HG03095 (cell line): ENCODE results near the gene RPS6KA2.

Experiments used
- ATAC-seq: cut with Tn5 transposase; IDR thresholded peaks from one replicate; pipeline ENCODE4 v1.9.1; 2021; ENCODE audit warnings: moderate library complexity; ENCODE audit not compliant: unreplicated experiment

The RPS6KA2 gene

GRCh38 chr6:166507809-166508564 lies 119.1 kb downstream of the RPS6KA2 start:
- no peak for ATAC-seq

GRCh38 chr6:166507380-166507779 lies 119.7 kb downstream of the RPS6KA2 start:
- ATAC-seq = no peak

GRCh38 chr6:166505133-166505905 lies 121.7 kb downstream of the RPS6KA2 start:
- no peak for ATAC-seq

GRCh38 chr6:166504100-166504499 lies 123.0 kb downstream of the RPS6KA2 start:
- ATAC-seq = no peak

GRCh38 chr6:166503167-166503744 lies 123.8 kb downstream of the RPS6KA2 start:
- no peak for ATAC-seq

- ATAC-seq = no peak
These were observed 124.6 kb downstream of the RPS6KA2 start for GRCh38 chr6:166502453-166502852.

GRCh38 chr6:166501246-166501645 lies 125.8 kb downstream of the RPS6KA2 start:
- ATAC-seq = no peak

GRCh38 chr6:166500246-166500645 lies 126.8 kb downstream of the RPS6KA2 start:
- ATAC-seq = no peak

GRCh38 chr6:166499350-166500163 lies 127.5 kb downstream of the RPS6KA2 start:
- ATAC-seq = peak; percentile 69

GRCh38 chr6:166498661-166499349 lies 128.2 kb downstream of the RPS6KA2 start:
- ATAC-seq = no peak

GRCh38 chr6:166498228-166498627 lies 128.8 kb downstream of the RPS6KA2 start:
- no peak for ATAC-seq

GRCh38 chr6:166497087-166497899 lies 129.8 kb downstream of the RPS6KA2 start:
- no peak for ATAC-seq

- ATAC-seq = no peak
These were observed 130.6 kb downstream of the RPS6KA2 start for GRCh38 chr6:166496460-166496859.

GRCh38 chr6:166495487-166496314 lies 131.3 kb downstream of the RPS6KA2 start:
- no peak for ATAC-seq

- ATAC-seq = no peak
These were observed 132.1 kb downstream of the RPS6KA2 start for GRCh38 chr6:166494757-166495486.

- ATAC-seq = no peak
These were observed 133.0 kb downstream of the RPS6KA2 start for GRCh38 chr6:166494101-166494441.

GRCh38 chr6:166493427-166494100 lies 133.5 kb downstream of the RPS6KA2 start:
- ATAC-seq = no peak
